Prostate gland (tissue), 2 donors: Measurements from ENCODE around the gene HTR3D.

Experiments used
- POLR2AphosphoS5 ChIP-seq: sonication (generic); formaldehyde crosslinking; IDR thresholded peaks from one replicate; pipeline ENCODE4 v1.6.1; 2017; ENCODE audit warnings: antibody characterized with exemption
- TF ChIP-seq, protein P1 (sequence below), 4 experiments: fragments of 200-600 bp in 2 of 4; fragments of 450-650 bp in 2 of 4; sonication (generic) in 2 of 4; IDR thresholded peaks; 1 replicate in 3 of 4; 2 replicates in 1 of 4; pipeline ENCODE4 v1.5.1; 2016 to 2019; ENCODE audit warnings: antibody characterized with exemption in 4 of 4, mild to moderate bottlenecking in 2 of 4, moderate library complexity in 2 of 4

DNA sequence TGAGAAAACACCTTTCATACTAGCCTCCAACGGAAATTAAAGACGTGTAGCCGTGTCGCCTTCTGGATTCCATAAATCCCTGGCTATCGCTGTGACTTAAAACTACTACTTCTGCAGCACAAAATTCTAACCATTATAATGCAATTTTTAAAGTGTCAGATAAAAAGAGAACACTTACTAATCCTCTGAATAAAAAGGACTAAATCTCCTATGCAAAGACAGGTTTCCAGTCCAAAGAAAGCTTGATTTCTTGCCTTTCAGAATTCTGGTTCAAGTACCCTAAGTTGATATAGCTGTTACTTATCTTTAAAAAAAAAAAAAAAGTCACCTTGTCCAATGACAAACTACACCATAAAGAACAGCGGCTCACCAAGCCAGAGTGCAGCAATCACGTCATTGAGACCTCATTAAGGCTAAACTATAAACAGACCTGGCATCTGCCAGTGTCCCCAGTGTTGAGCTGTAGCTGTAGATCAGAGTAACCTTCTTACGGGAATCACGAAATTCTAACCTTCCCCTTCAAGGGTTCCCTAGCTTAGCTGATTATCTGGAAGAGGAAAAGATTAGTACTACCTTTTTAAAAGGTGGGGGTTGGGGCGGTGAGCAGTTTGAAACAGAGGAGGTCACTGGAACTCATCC lies 16.0 kb upstream of the HTR3D start:
- TF ChIP-seq POLR2AphosphoS5 = no peak
- TF ChIP-seq, protein P1, sequence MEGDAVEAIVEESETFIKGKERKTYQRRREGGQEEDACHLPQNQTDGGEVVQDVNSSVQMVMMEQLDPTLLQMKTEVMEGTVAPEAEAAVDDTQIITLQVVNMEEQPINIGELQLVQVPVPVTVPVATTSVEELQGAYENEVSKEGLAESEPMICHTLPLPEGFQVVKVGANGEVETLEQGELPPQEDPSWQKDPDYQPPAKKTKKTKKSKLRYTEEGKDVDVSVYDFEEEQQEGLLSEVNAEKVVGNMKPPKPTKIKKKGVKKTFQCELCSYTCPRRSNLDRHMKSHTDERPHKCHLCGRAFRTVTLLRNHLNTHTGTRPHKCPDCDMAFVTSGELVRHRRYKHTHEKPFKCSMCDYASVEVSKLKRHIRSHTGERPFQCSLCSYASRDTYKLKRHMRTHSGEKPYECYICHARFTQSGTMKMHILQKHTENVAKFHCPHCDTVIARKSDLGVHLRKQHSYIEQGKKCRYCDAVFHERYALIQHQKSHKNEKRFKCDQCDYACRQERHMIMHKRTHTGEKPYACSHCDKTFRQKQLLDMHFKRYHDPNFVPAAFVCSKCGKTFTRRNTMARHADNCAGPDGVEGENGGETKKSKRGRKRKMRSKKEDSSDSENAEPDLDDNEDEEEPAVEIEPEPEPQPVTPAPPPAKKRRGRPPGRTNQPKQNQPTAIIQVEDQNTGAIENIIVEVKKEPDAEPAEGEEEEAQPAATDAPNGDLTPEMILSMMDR (IDR thresholded peaks at IDR 0.05) = no peak
